H1 (cell line): ENCODE results near the gene RNF125.

Source experiments
- POLR2A ChIP-seq, 2 experiments: IDR thresholded peaks; 1 replicate in 1 of 2; 2 replicates in 1 of 2; pipeline ENCODE4 v1.6.1; 2011; ENCODE audit warnings: low read depth in 2 of 2, low read length in 2 of 2, mild to moderate bottlenecking in 2 of 2; ENCODE audit errors: control extremely low read depth in 1 of 2
- TBP ChIP-seq: IDR thresholded peaks from 2 replicates; pipeline ENCODE4 v1.6.1; 2011; ENCODE audit warnings: low read depth, low read length, improper control_type of control experiment

DNA sequence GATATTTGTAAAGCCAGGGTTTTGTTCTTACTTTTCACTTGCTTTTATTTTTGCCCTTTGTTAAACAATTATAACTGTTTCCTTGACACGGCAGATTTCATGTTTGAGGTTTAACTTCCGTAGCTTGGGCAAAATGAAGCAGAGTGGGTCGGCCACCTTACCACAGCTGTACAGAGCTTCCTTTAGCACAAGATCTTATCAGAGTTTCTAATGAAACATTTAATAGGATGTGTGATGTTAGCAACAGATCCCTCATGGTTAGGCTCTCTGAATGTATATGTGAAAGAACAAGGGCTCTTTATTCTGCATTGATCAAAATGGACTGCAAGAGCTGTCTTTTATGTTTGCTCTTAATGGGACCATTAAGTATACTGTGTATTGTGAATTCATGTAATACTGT lies 22.3 kb downstream of the RNF125 start:
- TF ChIP-seq POLR2A (IDR thresholded peaks at IDR 0.05; ENCODE audit: control extremely low read depth in 1 of 2, low read depth in 2 of 2, low read length in 2 of 2) (no peak), TBP (no peak)
